Stimulated activated CD8-positive, alpha-beta memory T cell treated with anti-CD3 and anti-CD28 coated beads, Interleukin-15, amount 100 ng/mL, for 24 hours (primary cell): ENCODE data around the gene PICK1.
"Not testable (repeated sequence)": the region's sequence is repeated elsewhere in the genome, so short reads cannot be mapped to it uniquely, and the experiment has no call there.

Experiments used
- DNase-seq: peaks from one replicate; pipeline ENCODE4 v3.0.0-alpha.2; 2020; ENCODE audit warnings: low read depth

PICK1 gene

DNA sequence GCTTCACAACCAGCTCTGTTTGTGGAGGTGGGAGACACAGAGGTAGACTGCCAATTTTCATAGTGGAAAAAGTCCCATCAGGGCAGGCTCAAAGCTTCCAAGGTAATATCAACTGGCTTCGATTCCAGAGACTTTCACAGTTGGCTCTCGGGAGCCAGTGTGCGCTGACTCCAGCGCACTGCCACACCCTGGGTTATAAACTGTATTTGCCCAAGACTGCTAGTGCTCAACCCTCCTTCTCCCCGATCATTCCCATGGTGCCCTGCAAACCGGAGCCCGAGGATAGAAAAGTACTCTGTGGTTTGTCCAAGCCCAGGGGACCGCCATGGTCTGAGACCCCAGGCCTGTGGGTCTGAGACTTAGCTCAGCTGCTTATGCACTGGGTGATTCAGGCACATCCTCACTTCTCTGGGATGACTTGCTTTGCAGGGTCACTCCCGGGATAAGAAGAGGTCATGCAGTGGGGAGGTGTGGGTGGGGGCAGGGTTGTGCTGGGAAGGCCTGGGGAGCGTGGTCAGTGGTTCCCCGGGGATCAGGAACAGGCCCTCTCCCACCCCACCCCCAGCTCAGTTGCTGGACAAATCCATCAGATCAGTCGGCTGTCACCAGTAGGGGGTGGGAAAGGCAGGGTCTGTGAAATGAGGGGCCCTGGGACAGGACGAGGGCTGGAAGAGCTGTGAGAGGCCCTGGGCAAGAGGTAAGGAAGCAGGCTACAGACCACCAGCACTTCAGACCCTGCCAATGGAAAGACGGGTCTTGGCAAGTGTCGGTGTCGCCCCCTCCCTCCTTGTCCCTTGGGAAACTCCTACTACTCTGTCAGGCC is 26.7 kb upstream of the PICK1 start:
- DNase-seq, result no peak

DNA sequence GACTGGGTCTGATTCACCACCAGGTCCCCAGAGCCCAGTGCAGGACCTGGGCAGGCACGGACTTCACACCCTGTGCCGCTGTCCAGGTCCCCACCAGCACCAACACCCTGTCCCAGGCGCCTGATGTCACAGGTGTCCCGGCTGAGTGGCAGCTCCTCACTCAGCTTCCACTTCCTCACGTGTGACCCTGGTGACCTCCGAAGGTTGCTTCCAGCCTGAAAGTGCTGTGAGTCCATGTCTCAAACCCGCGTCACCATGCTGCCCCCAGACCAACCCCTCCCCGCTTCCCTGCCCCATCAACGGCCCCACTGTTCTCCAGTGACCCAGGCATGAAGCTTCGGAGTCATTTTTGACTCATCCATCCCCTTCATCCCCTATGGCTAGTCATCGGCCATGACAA is 25.7 kb upstream of the PICK1 start:
- DNase-seq, result no peak

DNA sequence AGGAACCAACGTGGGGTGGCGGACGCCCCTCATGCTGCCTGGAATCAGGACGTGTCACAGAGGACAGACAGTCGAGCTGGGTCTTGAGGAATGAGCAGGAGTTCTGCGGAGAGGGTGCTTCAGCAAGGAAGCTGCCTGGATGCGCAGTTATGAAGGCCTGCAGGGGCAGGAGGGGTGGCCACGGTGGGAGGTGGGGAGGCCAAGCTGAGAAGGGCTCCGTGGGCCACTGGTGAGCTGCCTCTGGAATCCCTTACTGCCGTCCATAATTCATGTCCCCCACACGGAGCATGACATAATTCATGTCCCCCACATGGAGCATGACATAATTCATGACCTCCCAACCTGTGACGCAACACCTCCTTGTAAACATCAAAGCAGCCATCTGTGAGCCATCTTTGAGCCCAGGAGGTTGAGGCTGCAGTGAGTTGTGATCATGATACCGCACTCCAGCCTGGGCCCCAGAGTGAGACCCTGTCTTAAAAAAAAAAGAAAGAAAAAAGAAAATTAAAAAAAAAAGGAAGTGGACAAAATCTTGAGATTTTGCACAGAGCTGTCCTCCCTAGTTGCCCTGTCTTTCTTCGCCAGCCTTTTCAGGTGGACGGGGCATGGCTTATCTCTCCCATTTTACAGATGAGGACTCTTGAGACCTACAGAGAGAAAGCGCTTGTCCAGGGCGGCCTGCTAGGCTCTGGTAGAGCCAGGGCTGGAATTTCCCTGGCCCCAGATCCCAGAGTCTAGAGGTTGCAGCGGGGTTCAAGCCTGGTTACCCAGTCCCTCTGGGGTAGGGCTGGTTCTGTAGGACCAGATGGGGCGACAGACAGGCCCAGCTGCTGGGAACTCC is 24.3 kb upstream of the PICK1 start:
- no peak for DNase-seq

DNA sequence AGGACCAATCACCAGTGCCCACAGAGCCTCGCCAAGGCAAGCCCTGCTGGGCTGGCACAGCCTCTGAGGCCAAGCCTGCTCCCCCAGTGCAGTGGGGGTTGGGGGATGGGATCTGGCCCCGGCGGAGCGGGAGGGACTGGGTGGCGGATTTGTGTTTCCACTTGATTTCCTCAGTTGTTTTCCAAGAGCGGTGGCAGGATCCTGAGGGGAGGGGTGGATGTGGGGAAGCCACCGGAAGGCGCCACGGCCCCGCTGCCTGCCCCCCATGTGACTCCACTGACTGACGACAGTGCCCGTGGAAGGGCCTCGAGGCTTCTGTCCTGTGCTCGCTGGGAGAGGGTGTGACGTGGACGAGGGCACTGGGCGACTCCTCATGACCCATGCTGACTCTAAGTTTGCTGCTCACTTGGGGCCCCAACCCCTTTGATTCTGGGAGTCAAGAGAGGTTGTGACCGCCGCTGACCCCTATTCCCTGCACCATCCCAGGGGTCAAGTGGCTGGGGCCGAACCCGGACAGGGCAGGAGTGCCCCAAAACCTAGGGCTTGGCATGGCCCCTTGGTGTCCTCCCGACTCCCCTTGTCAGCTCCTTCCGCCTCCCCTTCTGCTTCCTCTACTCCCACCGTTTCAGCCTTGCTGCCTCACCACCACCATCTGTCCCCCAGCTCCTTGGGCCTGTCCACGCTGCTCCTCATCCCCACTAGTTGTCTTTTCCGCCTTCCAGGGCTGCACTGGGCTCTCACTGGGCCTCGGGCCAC is 23.5 kb upstream of the PICK1 start:
- DNase-seq, result no peak

DNA sequence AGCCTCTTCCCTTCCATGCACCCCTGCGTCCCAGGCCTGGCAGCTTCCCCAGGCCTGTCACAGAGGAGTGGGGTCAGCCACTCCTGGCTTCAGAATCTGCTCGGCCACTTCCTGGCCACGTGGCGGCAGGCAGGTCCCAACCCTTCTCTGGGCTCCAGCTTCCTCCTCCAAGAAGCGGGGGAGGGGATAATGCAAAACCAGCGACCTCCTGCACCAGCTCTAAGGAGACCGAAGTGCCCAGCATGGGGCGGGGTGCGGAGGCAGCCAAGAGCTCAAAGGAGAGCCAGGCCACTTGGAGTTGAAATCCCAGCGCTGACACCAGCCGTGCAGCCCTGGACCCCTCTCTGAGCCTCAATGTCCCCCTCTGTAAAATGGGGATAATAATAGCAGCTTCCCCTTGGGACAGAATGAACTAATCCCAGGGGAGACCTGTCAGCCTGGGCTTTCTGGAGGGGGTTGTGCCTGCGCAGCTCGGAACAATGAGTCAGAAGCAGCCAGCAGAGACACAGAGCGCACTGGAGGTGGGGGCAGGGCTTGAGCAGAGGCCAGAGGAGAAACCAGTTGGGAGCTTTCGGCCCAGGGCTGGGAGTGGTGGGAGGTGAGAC is 22.8 kb upstream of the PICK1 start:
- DNase-seq, result no peak

DNA sequence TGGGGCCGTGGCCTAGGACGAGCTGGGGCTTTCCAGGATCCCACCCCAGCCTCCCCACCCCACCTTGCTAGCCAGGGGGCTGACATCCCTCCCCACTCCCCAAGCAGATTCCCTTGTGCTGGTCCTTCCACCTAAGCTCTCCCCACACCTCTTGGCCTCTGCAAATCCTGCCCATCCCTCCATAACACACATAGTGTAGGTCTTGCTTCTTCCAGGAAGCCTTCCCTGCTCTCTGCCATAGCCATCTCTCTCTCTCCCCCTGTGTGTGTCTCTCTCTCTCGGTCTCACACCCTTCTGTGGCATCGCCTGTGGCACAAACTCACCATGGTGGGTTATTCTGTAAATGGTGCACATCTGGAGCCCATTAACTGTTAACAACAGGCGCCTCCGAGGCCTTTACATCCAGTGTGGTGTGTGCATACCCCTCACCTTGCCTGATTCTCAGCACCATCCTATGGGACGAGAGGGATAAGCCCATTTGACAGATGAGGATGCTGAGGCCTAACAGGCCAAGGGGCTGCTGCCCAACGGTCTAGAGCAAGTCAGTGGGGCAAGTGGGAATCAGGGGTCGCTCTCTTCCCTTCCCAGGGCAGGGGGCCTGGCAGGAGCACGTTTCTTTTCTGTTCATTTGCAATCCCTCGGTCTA is 22.2 kb upstream of the PICK1 start:
- DNase-seq, result no peak

DNA sequence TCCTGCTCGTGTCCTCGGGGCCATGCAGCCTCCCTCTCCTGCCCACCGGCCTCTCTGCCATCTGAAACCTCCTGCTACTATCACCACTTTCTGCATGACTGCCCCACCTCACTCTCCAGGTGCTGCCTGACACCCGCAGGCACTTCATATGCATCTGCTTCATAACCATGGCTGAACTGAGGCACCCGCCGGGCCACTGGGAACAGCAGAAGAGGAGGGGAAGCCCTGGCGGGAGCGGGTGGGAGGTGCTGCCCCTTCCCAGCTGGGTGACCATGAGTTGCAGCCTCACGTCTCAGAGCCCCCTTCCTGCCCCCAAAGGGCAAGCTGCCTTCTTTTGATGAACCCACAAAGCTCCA is 21.7 kb upstream of the PICK1 start:
- DNase-seq, result no peak

DNA sequence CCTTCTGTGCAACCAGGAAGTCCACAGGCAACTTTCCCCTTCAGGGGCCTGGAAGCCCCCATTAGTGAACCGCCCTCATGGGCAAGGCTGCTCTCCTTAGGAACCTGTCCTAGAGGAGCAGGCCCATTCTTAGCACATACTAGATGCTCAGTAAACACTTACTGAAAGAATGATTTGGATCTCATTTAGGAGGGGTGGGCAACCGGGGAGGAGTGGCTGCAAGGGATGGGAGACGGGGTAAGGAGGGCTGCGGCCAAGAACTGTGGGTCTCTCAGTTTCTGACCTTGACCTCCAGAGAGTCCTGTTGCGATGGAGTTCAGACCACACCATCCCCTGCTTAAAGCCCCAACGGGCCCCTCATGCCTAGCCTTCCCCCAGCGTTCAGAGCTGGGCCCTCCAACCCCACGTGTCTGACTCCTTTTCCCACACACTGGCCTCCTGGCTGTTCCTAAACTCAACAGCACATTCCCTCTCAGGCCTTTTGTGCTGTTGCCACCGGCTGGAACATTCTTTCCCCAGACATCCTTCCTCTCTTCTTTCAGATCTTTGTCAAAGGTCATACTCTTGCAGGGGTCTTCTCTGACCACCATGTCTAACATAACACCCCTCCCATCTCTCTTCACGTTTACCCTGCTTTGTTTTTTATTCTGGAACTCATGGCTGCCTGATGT is 20.7 kb upstream of the PICK1 start:
- DNase-seq, result no peak

DNA sequence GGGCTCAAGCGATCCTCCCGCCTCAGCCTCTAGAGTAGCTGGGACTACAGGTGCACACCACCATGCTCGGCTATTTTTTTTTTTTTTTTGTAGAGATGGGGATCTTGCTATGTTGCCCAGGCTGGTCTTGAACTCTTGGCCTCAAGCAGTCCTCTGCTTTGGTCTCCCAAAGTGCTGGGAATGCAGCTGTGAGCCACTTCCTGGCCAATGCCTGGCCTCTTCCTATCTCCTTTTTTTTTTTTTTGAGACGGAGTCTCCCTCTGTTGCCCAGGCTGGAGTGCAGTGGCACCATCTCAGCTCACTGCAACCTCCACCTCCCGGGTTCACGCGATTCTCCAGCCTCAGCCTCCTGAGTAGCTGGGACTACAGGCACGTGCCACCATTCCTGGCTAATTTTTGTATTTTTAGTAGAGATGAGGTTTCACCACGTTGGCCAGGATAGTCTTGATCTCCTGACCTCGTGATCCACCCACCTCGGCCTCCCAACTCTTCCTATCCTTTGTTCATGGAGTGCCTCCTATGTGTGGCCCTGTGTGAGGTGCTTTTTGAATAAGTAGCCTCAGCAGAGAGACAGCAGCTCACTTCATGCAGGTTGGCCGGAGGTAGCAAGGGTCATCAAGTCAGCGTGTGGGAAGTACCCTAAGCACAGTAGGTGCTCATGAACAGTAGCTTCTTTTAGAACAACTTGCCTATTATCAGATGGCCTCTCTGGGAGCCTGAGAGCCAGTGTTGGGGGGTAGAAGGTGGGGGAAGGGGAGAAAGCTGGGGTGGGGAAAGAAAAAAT is 19.6 kb upstream of the PICK1 start:
- DNase-seq, result not testable (repeated sequence)

DNA sequence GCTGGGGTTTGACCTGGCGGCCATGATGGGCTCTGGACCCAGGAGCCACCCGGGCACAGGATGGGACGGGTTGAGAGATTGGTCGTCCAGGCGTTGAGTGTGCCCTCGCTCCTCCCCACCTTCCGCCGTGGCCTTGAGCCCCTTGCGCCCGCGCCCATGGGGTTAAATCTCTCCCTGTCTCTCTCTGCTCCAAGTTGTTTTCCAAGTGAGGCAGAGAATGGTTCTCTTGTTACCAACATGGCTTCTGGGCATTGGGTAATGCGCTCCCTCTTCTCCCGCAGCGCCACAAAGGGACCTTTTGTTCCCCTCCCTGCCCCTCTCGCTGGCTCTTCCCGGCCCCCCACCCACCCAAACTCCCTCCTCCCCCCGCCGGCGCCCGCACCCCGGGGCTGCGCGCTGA is 18.8 kb upstream of the PICK1 start:
- no peak for DNase-seq

DNA sequence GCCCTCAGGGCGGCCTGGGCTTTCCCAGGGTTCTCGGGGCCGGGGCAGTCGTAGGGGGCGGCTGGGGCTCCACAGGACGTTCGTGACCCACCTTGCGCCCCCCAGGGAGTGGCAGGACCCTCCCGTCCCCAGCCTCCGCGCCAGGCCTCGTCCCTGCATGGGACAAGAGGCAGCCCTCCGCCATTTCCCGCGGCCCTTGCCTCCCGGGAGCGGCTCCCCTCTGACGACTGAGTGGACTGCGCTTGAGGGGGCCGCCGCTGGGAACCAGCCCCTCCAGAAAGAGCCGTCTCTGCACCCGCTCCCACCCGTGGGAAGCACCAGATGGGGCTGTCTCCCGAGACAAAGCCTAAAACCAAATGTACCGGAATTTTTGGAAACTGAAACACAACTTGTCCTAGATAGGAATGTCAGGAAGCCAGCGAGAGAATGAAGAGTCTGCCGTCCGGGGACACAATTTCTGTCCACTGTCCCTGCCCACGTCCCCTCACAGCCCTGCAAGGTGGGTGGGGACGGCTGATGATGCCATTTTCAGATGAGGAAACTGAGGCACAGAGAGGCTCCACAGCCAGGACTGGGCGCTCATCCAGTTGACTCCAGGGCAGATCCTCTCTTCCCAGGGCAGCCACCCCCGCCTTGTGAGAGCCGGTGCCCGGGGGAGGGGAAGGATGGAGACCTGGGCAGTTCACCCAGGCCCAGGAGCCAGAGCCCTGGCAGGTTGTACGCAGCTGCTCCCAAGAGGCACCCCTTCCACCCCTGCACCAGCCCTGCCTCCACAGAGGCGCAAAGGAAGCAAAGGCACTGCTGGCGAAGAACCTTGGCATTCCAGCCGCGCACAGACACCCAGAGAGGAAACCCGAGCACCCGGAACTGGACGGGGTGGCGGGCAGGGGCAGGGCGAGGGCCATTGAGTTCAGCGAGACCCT is 18.1 kb upstream of the PICK1 start:
- no peak for DNase-seq

DNA sequence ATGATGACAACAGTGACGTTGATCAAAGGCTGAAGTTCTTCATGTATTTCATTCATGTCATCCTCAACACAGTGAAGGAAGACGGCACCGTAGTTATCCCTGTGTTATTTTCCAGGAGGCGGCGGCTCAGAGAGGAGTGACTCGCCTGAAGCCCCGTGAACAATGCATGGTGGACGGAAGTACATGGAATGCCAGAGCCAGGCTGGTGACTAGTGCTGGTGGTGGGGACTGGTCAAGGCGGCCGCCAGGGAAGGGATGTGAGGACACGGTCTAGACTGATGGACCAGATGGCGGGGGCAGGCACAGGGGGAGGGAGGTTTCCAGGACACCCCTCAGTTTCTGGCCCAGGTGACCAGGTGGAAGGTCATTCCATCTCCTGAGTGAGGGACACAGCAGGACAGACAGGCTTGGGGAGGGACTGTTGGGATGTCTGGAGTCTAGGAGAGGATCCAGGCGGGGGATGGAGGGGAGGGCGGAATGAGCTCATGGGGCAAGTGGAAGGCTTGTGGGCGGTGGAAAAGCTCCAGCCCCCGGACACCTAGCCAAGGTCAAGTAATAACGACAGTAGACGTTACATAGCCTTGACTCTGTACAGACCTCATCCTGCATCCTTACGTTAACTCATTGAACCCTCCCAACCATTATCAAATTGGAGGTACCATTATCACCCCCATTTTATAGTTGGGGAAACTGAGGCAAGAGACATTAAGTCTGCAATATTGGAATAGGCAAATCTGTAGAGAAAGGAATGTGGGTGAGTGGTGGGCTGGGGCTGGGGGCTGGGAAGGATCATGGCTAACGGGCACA is 16.0 kb upstream of the PICK1 start:
- no peak for DNase-seq

DNA sequence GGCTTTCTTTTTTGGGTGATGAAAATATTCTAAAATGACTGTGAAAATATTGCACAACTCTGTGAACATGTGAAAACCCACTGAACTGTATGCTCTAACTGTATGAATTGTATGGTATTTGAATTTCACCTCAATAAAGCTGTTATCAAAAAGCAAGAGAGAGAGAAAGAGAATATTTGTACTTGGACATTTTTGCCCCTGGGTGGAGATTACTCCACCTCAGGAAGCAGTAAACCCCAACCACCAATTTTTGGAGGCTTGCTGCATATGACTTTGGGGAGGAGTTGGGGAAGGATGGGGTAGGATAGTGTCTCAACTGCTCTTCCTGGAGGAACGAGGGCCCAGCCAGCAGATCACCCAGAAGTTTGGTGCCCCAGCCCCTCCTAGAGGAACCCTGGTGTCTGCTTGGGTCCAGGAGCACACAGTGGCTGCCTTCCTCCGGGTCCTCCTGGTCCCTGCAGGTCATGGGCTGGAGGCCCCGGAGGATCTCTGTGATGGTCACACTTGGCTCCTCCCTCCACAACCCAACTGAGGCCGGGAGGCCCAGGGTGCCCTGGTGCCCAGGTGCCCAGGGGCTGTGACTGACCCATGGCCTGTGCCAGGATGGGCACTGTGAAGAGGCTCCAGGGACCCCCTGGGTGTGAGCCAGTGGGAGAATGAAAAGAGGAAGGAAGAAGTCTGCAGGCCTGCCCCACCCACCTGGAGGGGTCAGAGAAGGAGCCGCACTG is 15.3 kb upstream of the PICK1 start:
- DNase-seq, result no peak

DNA sequence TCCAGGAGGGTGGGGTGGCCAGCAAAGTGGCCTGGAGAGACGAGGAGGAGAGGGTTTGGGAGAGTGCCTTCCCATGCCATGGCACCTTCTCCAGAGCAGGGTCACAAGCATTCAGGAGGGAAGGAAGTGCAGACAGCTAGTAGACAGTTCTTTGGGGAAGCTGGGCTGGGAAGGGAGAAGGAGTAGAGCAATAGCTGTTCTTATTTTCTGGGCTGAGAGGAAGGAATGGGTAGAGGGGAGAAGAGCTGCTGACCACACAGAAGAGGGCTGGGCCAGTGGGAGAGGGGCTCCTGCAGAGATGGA is 14.8 kb upstream of the PICK1 start:
- no peak for DNase-seq

DNA sequence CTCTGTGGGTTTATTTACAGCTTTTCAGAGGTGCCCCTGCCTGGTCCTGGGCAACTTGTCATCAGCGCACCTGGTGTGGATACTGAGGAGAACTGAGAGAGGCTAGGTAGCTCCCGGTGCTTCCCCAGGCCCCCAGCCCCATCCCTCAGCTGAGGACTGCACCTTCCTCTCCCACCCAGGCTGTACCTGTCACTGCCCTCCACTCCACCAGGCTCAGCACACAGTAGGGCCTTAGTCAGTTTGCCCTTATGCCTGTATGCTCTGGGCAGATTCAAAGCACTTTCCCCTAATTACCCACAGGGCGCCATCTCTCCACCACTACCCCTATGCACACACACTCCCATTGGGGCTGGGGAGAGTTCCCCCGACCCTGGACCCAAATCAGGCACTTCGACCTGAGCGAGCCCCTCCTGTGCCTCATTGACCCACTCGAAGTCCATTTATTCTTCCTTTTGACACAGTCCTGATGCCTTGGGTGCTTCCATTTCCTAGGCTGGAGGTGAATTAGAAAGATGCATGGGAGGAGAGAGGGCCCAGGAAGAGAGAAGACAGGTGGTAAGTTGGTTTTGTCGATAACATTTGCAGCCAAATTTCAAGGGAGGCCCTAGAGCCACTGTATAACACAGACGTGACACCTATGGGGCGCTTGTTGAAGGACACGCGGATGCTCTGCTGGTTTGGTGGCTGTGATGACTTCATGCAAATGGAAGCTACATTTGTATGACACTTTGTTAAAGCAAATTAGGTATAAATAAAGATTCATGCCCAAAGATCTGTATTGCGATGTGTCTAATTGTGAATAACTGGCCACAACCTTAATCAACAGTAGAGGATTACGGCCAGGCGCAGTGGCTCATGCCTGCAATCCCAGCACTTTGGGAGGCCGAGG is 13.8 kb upstream of the PICK1 start:
- DNase-seq, result no peak

DNA sequence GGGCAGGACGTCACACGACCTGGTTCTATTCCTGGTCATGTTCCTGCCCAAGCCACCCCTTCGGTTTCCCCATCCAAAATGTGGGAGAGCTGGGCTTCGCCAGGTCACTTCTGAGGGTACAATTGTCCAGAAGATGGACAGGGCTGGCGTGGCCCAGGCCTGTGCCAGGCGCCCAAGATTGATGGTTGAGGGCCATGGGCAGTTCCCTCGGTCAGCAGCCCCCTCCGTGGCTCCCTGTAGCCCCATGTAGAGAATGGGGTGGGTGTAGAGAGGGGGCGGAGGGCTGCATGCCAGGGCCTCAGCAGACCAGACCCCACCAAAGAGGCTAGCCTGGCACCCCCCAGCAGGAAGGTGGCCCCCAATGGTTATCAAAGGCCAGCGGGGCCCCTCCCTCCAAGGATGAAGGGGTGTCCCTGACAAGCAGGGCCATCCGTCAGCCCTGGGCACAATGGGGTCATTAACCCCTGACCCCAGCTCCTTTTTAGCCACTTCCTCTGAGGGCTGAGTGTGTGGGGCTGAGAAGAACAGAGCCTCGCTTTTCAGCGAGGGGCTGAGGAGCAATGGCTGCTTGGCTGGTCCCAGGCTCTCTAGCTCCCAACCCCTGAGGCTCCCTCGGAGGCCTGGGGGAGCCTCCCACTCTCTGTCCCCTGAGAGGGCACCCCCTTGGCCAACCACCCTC is 11.0 kb upstream of the PICK1 start:
- DNase-seq, result no peak
